H1 (cell line): ENCODE measurements around the gene CORO2B. TPM values are rescaled to one million over a fixed set of nuclear protein-coding genes. Genes with fewer than 3 reads are reported as not detected.
A peak's percentile ranks its signal among the peaks of the same experiment; 100 is the strongest.

Source experiments
- CTCF ChIA-PET: fragments of 300-600 bp; sonication (Branson Sonifier 250); formaldehyde crosslinking; loops from one replicate; lab custom pipeline; 2021; ENCODE audit not compliant: partially characterized antibody; lab: Charles Lee
- POLR2A ChIA-PET: fragments of 300-600 bp; sonication (Branson Sonifier 250); formaldehyde crosslinking; loops from one replicate; lab custom pipeline; 2021; ENCODE audit warnings: inconsistent platforms; ENCODE audit not compliant: partially characterized antibody; lab: Charles Lee
- DNase-seq, 2 experiments: peaks; one replicate each; pipeline versions ENCODE4 v3.0.0 to v3.0.0-alpha.2; 2010 to 2022; ENCODE audit warnings: low spot score in 2 of 2, low read depth in 1 of 2, mixed read lengths in 1 of 2
- FAIRE-seq: peaks from 2 replicates; lab custom pipeline; 2011; peaks lifted over from hg19 to GRCh38; lab: Jason Lieb, UNC
- H2AFZ ChIP-seq: 2 replicates; pipeline ENCODE4 v1.8.1; 2012; ENCODE audit warnings: low read length, inconsistent platforms
- H2AK5ac ChIP-seq: 2 replicates; pipeline ENCODE4 v1.6.1; 2013; ENCODE audit warnings: low read depth, low read length
- H2BK120ac ChIP-seq: replicated peaks from 2 replicates; pipeline ENCODE3; 2013; ENCODE audit warnings: low read depth, low read length, inconsistent platforms
- H2BK12ac ChIP-seq: 2 replicates; pipeline ENCODE4 v1.6.1; 2013; ENCODE audit warnings: low read depth, low read length
- H2BK15ac ChIP-seq: 2 replicates; pipeline ENCODE4 v1.6.1; 2013; ENCODE audit warnings: low read length
- H2BK20ac ChIP-seq: 2 replicates; pipeline ENCODE4 v1.6.1; 2013; ENCODE audit warnings: low read length
- H2BK5ac ChIP-seq: 2 replicates; pipeline ENCODE4 v1.6.1; 2013; ENCODE audit warnings: low read depth, low read length
- H3K14ac ChIP-seq: 2 replicates; pipeline ENCODE4 v1.6.1; 2013; ENCODE audit warnings: inconsistent platforms; ENCODE audit not compliant: insufficient read length
- H3K18ac ChIP-seq: 2 replicates; pipeline ENCODE4 v1.6.1; 2013; ENCODE audit warnings: low read length; ENCODE audit errors: extremely low read depth
- H3K23ac ChIP-seq: 2 replicates; pipeline ENCODE4 v1.6.1; 2013; ENCODE audit warnings: inconsistent platforms; ENCODE audit not compliant: insufficient read length
- H3K23me2 ChIP-seq: 2 replicates; pipeline ENCODE4 v1.6.1; 2013; ENCODE audit warnings: low read depth, low read length
- H3K27ac ChIP-seq: 2 replicates; pipeline ENCODE4 v1.6.1; 2011; ENCODE audit warnings: low read depth, low read length, inconsistent platforms
- H3K27me3 ChIP-seq, 4 experiments: replicated peaks in 1 of 4; 1 replicate in 1 of 4; 2 replicates in 3 of 4; pipeline versions ENCODE4 v1.6.1 to v1.8.1; 2011 to 2013; ENCODE audit warnings: low read length in 3 of 4, mild to moderate bottlenecking in 3 of 4, inconsistent platforms in 2 of 4, mixed read lengths in 2 of 4, moderate library complexity in 1 of 4; ENCODE audit not compliant: control insufficient read depth in 3 of 4, insufficient read depth in 3 of 4; ENCODE audit errors: extremely low read depth in 1 of 4
- H3K36me3 ChIP-seq, 4 experiments: 2 replicates each; pipeline versions ENCODE4 v1.6.1 to v1.8.1; 2011 to 2013; ENCODE audit warnings: mild to moderate bottlenecking in 4 of 4, low read length in 3 of 4, moderate library complexity in 2 of 4, control low read depth in 1 of 4, inconsistent platforms in 1 of 4; ENCODE audit not compliant: insufficient read depth in 4 of 4, control insufficient read depth in 2 of 4
- H3K4ac ChIP-seq: replicated peaks from 2 replicates; pipeline ENCODE3; 2013; ENCODE audit warnings: low read length, low read depth, mixed read lengths, inconsistent platforms; ENCODE audit not compliant: insufficient read length
- H3K4me1 ChIP-seq, 4 experiments: replicated peaks in 1 of 4; 1 replicate in 1 of 4; 2 replicates in 3 of 4; pipeline versions ENCODE4 v1.6.1 to v1.8.1; 2011 to 2013; ENCODE audit warnings: low read length in 3 of 4, inconsistent platforms in 2 of 4, mixed read lengths in 1 of 4; ENCODE audit not compliant: insufficient read depth in 4 of 4, control insufficient read depth in 3 of 4
- H3K4me2 ChIP-seq, 2 experiments: 2 replicates each; pipeline versions ENCODE4 v1.6.1 to v1.8.1; 2011 to 2013; ENCODE audit warnings: low read depth in 2 of 2, low read length in 2 of 2, control low read depth in 1 of 2, inconsistent platforms in 1 of 2, mild to moderate bottlenecking in 1 of 2; ENCODE audit not compliant: insufficient read depth in 1 of 2
- H3K4me3 ChIP-seq, 4 experiments: fragments of 200-600, 300-600 bp in 1 of 4; sonication (generic), shearing (Covaris generic), sonication (Bioruptor Twin) in 1 of 4; 2 replicates each; pipeline versions ENCODE4 v1.5.1 to v1.8.1; 2011 to 2016; ENCODE audit warnings: low read length in 4 of 4, low read depth in 3 of 4, control low read depth in 2 of 4, inconsistent platforms in 2 of 4, mild to moderate bottlenecking in 2 of 4, mixed read lengths in 1 of 4, moderate library complexity in 1 of 4; ENCODE audit not compliant: insufficient read depth in 2 of 4; ENCODE audit errors: extremely low read depth in 1 of 4
- H3K56ac ChIP-seq: replicated peaks from 2 replicates; pipeline ENCODE3; 2013; ENCODE audit warnings: low read depth, mild to moderate bottlenecking, mixed read lengths, low read length, inconsistent platforms; ENCODE audit not compliant: insufficient read length
- H3K79me1 ChIP-seq: 2 replicates; pipeline ENCODE4 v1.6.1; 2013; ENCODE audit warnings: low read depth, low read length, control low read depth
- H3K79me2 ChIP-seq, 2 experiments: 2 replicates each; pipeline versions ENCODE4 v1.6.1 to v1.8.1; 2012 to 2013; ENCODE audit warnings: low read length in 2 of 2, mild to moderate bottlenecking in 2 of 2, inconsistent platforms in 1 of 2; ENCODE audit not compliant: insufficient read depth in 2 of 2, control insufficient read depth in 1 of 2
- H3K9ac ChIP-seq, 4 experiments: replicated peaks in 1 of 4; 1 replicate in 1 of 4; 2 replicates in 3 of 4; pipeline versions ENCODE4 v1.6.1 to v1.8.1; 2011 to 2013; ENCODE audit warnings: low read depth in 3 of 4, low read length in 3 of 4, control low read depth in 2 of 4, mild to moderate bottlenecking in 2 of 4, moderate library complexity in 2 of 4, inconsistent platforms in 1 of 4; ENCODE audit errors: extremely low read depth in 1 of 4
- H3K9me3 ChIP-seq, 2 experiments: 2 replicates each; pipeline versions ENCODE4 v1.6.1 to v1.8.1; 2012 to 2013; ENCODE audit warnings: mild to moderate bottlenecking in 2 of 2, moderate library complexity in 2 of 2, control low read depth in 1 of 2, inconsistent platforms in 1 of 2, low read depth in 1 of 2, low read length in 1 of 2, mixed read lengths in 1 of 2; ENCODE audit not compliant: insufficient read depth in 2 of 2
- H4K20me1 ChIP-seq, 2 experiments: replicated peaks in 1 of 2; 2 replicates each; pipeline versions ENCODE3 to v1.8.1; 2011 to 2013; ENCODE audit warnings: inconsistent platforms in 2 of 2, low read length in 2 of 2, mild to moderate bottlenecking in 1 of 2; ENCODE audit not compliant: insufficient read depth in 2 of 2, control insufficient read depth in 1 of 2
- H4K5ac ChIP-seq: 2 replicates; pipeline ENCODE4 v1.6.1; 2013; ENCODE audit warnings: low read length, low read depth, mixed read lengths, inconsistent platforms; ENCODE audit not compliant: insufficient read length
- H4K8ac ChIP-seq: 2 replicates; pipeline ENCODE4 v1.8.0; 2013; ENCODE audit warnings: mild to moderate bottlenecking, moderate library complexity, low read length, inconsistent platforms; ENCODE audit not compliant: insufficient read depth; ENCODE audit errors: extremely low read depth
- H4K91ac ChIP-seq: replicated peaks from 2 replicates; pipeline ENCODE3; 2013; ENCODE audit warnings: low read length, mixed read lengths, inconsistent platforms; ENCODE audit not compliant: insufficient read length
- BACH1 ChIP-seq: IDR thresholded peaks from 2 replicates; pipeline ENCODE4 v1.6.1; 2012; ENCODE audit warnings: low read length, improper control_type of control experiment
- CHD1 ChIP-seq: IDR thresholded peaks from 2 replicates; pipeline ENCODE4 v1.6.1; 2012; ENCODE audit warnings: low read depth, low read length, improper control_type of control experiment
- CREB1 ChIP-seq: IDR thresholded peaks from 2 replicates; pipeline ENCODE4 v1.6.1; 2012; ENCODE audit warnings: inconsistent platforms
- HDAC2 ChIP-seq, 2 experiments: fragments of 300-600 bp in 1 of 2; sonication (generic) in 1 of 2; IDR thresholded peaks; 2 replicates each; pipeline ENCODE4 v1.6.1; 2011 to 2012; ENCODE audit warnings: low read depth in 2 of 2, low read length in 2 of 2, mild to moderate bottlenecking in 2 of 2, moderate library complexity in 2 of 2, borderline replicate concordance in 1 of 2, inconsistent platforms in 1 of 2
- KDM4A ChIP-seq: IDR thresholded peaks from one replicate; pipeline ENCODE4 v1.7.1; 2012; ENCODE audit warnings: low read depth, mild to moderate bottlenecking, moderate library complexity, low read length, inconsistent platforms; ENCODE audit not compliant: severe bottlenecking
- MAX ChIP-seq: IDR thresholded peaks from 2 replicates; pipeline ENCODE4 v1.6.1; 2012; ENCODE audit warnings: inconsistent platforms
- POU5F1 ChIP-seq: IDR thresholded peaks from 2 replicates; pipeline ENCODE4 v1.6.1; 2011; ENCODE audit warnings: low read depth, mild to moderate bottlenecking, low read length, moderate library complexity
- RAD21 ChIP-seq, 2 experiments: IDR thresholded peaks in 1 of 2; conservative IDR thresholded peaks in 1 of 2; 2 replicates each; pipeline ENCODE4 v1.6.1; 2011; ENCODE audit warnings: low read depth in 2 of 2, low read length in 2 of 2, improper control_type of control experiment in 1 of 2, inconsistent platforms in 1 of 2, mild to moderate bottlenecking in 1 of 2, moderate library complexity in 1 of 2
- RFX5 ChIP-seq: IDR thresholded peaks from 2 replicates; pipeline ENCODE4 v1.6.1; 2011; ENCODE audit warnings: low read depth, low read length, improper control_type of control experiment, borderline replicate concordance
- SP4 ChIP-seq: IDR thresholded peaks from 2 replicates; pipeline ENCODE4 v1.6.1; 2012; ENCODE audit warnings: low read length, inconsistent platforms
- TCF12 ChIP-seq: IDR thresholded peaks from 2 replicates; pipeline ENCODE4 v1.6.1; 2011; ENCODE audit warnings: low read depth, mild to moderate bottlenecking, low read length
- WGBS, 2 experiments: shearing (Covaris generic) in 1 of 2; methylation state at CpG; one replicate each; pipeline versions ENCODE4 v1.1.6 to v1.1.7; 2013 to 2015; ENCODE audit warnings: low lambda C conversion rate in 2 of 2, mixed read lengths in 2 of 2, inconsistent platforms in 1 of 2, low coverage in 1 of 2, missing lambda C conversion rate in 1 of 2; ENCODE audit not compliant: insufficient replicate concordance in 2 of 2, insufficient coverage in 1 of 2, insufficient read length in 1 of 2; ENCODE audit errors: extremely low coverage in 1 of 2, missing lambda C conversion rate in 1 of 2; 5-methylcytosine and 5-hydroxymethylcytosine counted together
- polyA plus RNA-seq, 7 experiments: library from polyadenylated mRNA; depleted of rRNA in 3 of 7; stranded (reverse) in 5 of 7; unstranded in 2 of 7; fragments of >200 nt in 5 of 7; fragments of 200-250 nt in 2 of 7; gene quantifications; 1 replicate in 5 of 7; 2 replicates in 1 of 7; 4 replicates in 1 of 7; pipeline versions ENCODE4 v1.2.1 to v1.2.3, GENCODE V29; 2011 to 2013; ENCODE audit warnings: missing spikeins in 2 of 7, mixed read lengths in 2 of 7
- total RNA-seq: library from RNA; stranded (reverse); fragmentation: NEBNext Ultra II Directional; extraction: Animal tissue kit (Norgen Biotek cat#: 25700); gene quantifications from 2 replicates; pipeline ENCODE4 v1.2.1, GENCODE V29; 2021
- TF ChIP-seq, protein P1 (sequence below): IDR thresholded peaks from 2 replicates; pipeline ENCODE4 v1.6.1; 2012; ENCODE audit warnings: inconsistent platforms

Gene CORO2B
- total and polyA plus RNA-seq, 2 of the 8 experiments (the other 6 are each of a cell fraction or from before 2014, with no cell fraction given), result 3.4 to 6.7 TPM

- no peak overlapping the region for H2BK120ac ChIP-seq
- H2BK5ac ChIP-seq, result no peak overlapping the region
- no peak overlapping the region for H3K27ac ChIP-seq
- no peaks in the 10 kb centered on the region for H4K20me1 ChIP-seq
- no peaks in the 10 kb centered on the region for H3K27me3 ChIP-seq
- H3K23ac ChIP-seq, result no peak overlapping the region
- H4K91ac ChIP-seq, result no peak overlapping the region
- H4K5ac ChIP-seq, result no peak overlapping the region
- H2BK12ac ChIP-seq, result no peak overlapping the region
- H3K4ac ChIP-seq, result no peak overlapping the region
- no peak overlapping the region for H2BK15ac ChIP-seq
- no peaks in the 10 kb centered on the region for H3K36me3 ChIP-seq
- H3K14ac ChIP-seq, result no peak overlapping the region
- DNase-seq (no peak), FAIRE-seq (no peak)
- POLR2A ChIA-PET, result no interaction called here
- no peak overlapping the region for H2AK5ac ChIP-seq
- CTCF ChIA-PET, result interaction anchor here (0.7 to 24.3 kb wide), 9 partner anchors 8 to 94 kb away, joined by 3 to 569 read pairs (median 7); no protein-coding TSS in a partner anchor
- peaks cover 0 to 12% (median 5%) of the 10 kb centered on the region in 4 experiments; a peak in 5 of 7 replicates for H3K4me1 ChIP-seq
- H3K4me2 ChIP-seq, result no peak overlapping the region
- H3K18ac ChIP-seq, result no peak overlapping the region
- no peaks in the 10 kb centered on the region for H3K79me2 ChIP-seq
- no peak overlapping the region for H2AFZ ChIP-seq
- no peak overlapping the region for H3K4me3 ChIP-seq
- H4K8ac ChIP-seq, result no peak overlapping the region
- no peak overlapping the region for H3K9ac ChIP-seq
- no peaks in the 10 kb centered on the region for H3K9me3 ChIP-seq
- no peaks in the 10 kb centered on the region for H3K79me1 ChIP-seq
- H3K56ac ChIP-seq, result no peak overlapping the region
- 83% methylated on average over 8 of the region's 8 CpGs; no CpG with 5 or more reads in 1 of the 2 experiments for WGBS, 2 experiments
- H2BK20ac ChIP-seq, result no peak overlapping the region
- no peaks in the 10 kb centered on the region for H3K23me2 ChIP-seq
- TF ChIP-seq CREB1 (no peak), BACH1 (peak; percentile 93), SP4 (no peak), RFX5 (no peak), MAX (no peak), RAD21 (IDR thresholded peaks at IDR 0.05 in 1 of 2, conservative IDR thresholded peaks at IDR 0.05 in 1 of 2; ENCODE audit: low read depth in 2 of 2, low read length in 2 of 2) (peak; percentile 31 to 51), CHD1 (no peak), KDM4A (no peak), POU5F1 (no peak), HDAC2 (IDR thresholded peaks at IDR 0.05; ENCODE audit: borderline replicate concordance in 1 of 2, low read depth in 2 of 2, low read length in 2 of 2) (no peak), TCF12 (no peak)
- TF ChIP-seq, protein P1, sequence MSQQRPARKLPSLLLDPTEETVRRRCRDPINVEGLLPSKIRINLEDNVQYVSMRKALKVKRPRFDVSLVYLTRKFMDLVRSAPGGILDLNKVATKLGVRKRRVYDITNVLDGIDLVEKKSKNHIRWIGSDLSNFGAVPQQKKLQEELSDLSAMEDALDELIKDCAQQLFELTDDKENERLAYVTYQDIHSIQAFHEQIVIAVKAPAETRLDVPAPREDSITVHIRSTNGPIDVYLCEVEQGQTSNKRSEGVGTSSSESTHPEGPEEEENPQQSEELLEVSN, result no peak
Measured at GRCh38 chr15:68644083-68644904, 65.5 kb downstream of the CORO2B start.
